Mucosa of rectum (tissue), 2 donors: ENCODE measurements around the gene RFX7.

ENCODE experiments used
- H3K27ac ChIP-seq, 2 donors: one replicate each; pipeline ENCODE4 v1.7.0; 2013; ENCODE audit warnings: inconsistent platforms in 2 of 2, low read depth in 2 of 2, low read length in 2 of 2
- H3K27me3 ChIP-seq, 2 donors: one replicate each; pipeline ENCODE4 v1.7.0; 2013; ENCODE audit warnings: low read length in 2 of 2; ENCODE audit not compliant: control insufficient read depth in 2 of 2, insufficient read depth in 2 of 2
- H3K36me3 ChIP-seq, 2 donors: one replicate each; pipeline ENCODE4 v1.7.0; 2013; ENCODE audit warnings: low read length in 2 of 2; ENCODE audit not compliant: control insufficient read depth in 2 of 2, insufficient read depth in 2 of 2
- H3K4me1 ChIP-seq, 2 donors: one replicate each; pipeline ENCODE4 v1.7.0; 2013; ENCODE audit warnings: low read length in 2 of 2, mild to moderate bottlenecking in 1 of 2; ENCODE audit not compliant: control insufficient read depth in 2 of 2, insufficient read depth in 2 of 2
- H3K4me3 ChIP-seq, 2 donors: one replicate each; pipeline ENCODE4 v1.7.0; 2013; ENCODE audit warnings: low read length in 2 of 2
- H3K9ac ChIP-seq, 2 donors: one replicate each; pipeline ENCODE4 v1.7.0; 2013; ENCODE audit warnings: low read length in 2 of 2, low read depth in 1 of 2, mild to moderate bottlenecking in 1 of 2
- H3K9me3 ChIP-seq, 2 donors: one replicate each; pipeline ENCODE4 v1.7.0; 2013; ENCODE audit warnings: low read length in 2 of 2; ENCODE audit not compliant: control insufficient read depth in 2 of 2
- donor health status: healthy.
- donor health status: Normal muscosa, but diverticular disease.

Gene RFX7

DNA sequence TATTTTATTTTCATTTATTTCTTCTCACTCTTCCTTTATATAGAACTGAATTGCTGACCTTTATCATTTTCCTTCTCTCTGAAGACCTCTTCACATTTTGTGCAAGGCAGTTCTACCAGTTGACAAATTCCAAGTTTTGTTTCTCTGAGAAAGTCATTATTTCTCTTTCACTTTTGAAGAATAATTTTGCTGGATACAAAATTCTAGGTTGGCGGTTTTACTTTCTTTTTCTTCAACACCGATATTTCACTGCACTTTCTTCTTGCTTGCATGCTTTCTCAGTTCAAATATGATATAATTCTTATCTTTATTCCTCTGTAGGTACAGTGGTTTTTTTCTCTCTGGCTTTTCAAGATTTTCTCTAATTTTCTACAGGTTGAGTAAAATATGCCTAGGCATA is 15.9 kb downstream of the RFX7 start:
- Histone ChIP-seq H3K9ac (no peak overlapping the region), H3K4me1 (no peaks in the 10 kb centered on the region), H3K4me3 (no peak overlapping the region), H3K36me3 (peaks cover 6 to 9% of the 10 kb centered on the region in 2 donors), H3K9me3 (peaks cover 4 to 10% of the 10 kb centered on the region in 2 donors), H3K27ac (no peak overlapping the region), H3K27me3 (no peaks in the 10 kb centered on the region)

- H3K36me3 ChIP-seq, result peaks cover 6 to 9% of the 10 kb centered on the region in 2 donors
- H3K4me1 ChIP-seq, result no peaks in the 10 kb centered on the region
- no peak overlapping the region for H3K9ac ChIP-seq
- H3K27ac ChIP-seq, result no peak overlapping the region
- peaks cover 4 to 10% of the 10 kb centered on the region in 2 donors for H3K9me3 ChIP-seq
- no peaks in the 10 kb centered on the region for H3K27me3 ChIP-seq
- H3K4me3 ChIP-seq, result no peak overlapping the region
Measured at GRCh38 chr15:56227306-56227705, 16.4 kb downstream of the RFX7 start.

DNA sequence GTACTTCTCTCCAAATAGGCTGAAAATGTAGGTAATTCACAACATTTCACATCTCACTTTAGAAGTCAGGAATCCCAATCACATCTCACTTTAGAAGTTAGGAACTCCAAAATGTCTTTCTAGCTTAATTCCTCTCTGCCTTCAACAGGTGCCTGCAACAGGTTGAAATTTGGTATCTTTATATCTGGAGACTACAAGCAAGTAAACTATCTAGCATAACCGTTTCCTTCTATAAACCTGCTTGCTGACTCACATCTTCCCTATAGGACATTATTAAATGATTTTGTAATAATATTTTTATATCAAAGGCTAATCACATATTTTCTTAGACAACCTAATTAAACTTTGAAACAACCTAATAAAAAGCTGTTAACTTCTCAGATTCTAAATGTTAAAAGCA is 18.2 kb downstream of the RFX7 start:
- H3K36me3 ChIP-seq, result peaks cover 0 to under 1% of the 10 kb centered on the region in 2 donors
- no peaks in the 10 kb centered on the region for H3K27me3 ChIP-seq
- peaks cover 0 to 4% of the 10 kb centered on the region in 2 donors for H3K9me3 ChIP-seq
- H3K4me3 ChIP-seq, result no peak overlapping the region
- no peak overlapping the region for H3K9ac ChIP-seq
- H3K27ac ChIP-seq, result no peak overlapping the region
- no peaks in the 10 kb centered on the region for H3K4me1 ChIP-seq

DNA sequence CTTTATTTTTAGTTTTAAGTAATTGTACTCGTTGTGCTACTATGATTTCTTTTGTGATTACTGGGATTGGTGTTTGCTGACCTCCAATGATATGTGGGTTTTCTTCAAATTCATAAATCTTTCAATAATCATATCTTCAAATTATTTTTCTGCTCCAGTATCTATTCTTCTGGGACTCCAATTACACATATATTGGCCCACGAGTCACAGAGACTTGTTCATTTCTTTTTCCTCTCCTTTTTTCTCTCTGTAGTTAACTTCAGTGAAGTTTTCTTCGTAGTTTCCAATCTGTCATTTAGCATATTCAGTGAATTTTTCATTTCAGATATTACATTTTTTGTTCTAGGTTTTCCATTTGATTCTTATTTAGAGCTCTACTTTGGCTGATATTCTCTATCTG is 21.4 kb downstream of the RFX7 start:
- Histone ChIP-seq H3K9ac (no peak overlapping the region), H3K9me3 (no peaks in the 10 kb centered on the region), H3K4me1 (no peaks in the 10 kb centered on the region), H3K27ac (no peak overlapping the region), H3K27me3 (no peaks in the 10 kb centered on the region), H3K36me3 (no peaks in the 10 kb centered on the region), H3K4me3 (no peak overlapping the region)

DNA sequence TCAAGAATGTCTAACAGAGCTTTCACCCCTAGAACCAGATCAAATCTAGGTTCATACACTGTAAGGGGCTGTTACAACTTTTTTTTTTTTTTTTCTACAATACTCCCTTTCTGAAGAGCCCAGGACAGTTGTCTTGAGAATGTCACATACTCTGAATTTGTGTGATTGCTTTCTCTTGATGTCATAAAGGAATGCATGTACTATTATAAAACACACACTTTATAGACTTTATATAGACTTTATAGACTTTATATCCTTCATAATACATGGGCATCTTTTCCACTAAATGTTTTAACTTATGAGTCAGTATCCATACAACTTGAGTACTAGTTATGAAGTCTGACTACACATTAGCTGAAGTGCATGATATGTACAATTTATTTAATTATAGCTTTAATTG is 26.3 kb downstream of the RFX7 start:
- Histone ChIP-seq H3K4me3 (no peak overlapping the region), H3K36me3 (no peaks in the 10 kb centered on the region), H3K9me3 (no peaks in the 10 kb centered on the region), H3K4me1 (no peaks in the 10 kb centered on the region), H3K27ac (no peak overlapping the region), H3K9ac (no peak overlapping the region), H3K27me3 (no peaks in the 10 kb centered on the region)

- no peaks in the 10 kb centered on the region for H3K27me3 ChIP-seq
- H3K36me3 ChIP-seq, result no peaks in the 10 kb centered on the region
- H3K27ac ChIP-seq, result no peak overlapping the region
- no peaks in the 10 kb centered on the region for H3K4me1 ChIP-seq
- H3K9ac ChIP-seq, result no peak overlapping the region
- no peak overlapping the region for H3K4me3 ChIP-seq
- no peaks in the 10 kb centered on the region for H3K9me3 ChIP-seq
Measured at GRCh38 chr15:56215769-56216168, 27.9 kb downstream of the RFX7 start.

- no peak overlapping the region for H3K27ac ChIP-seq
- no peaks in the 10 kb centered on the region for H3K27me3 ChIP-seq
Measured at GRCh38 chr15:56211960-56212550, 31.6 kb downstream of the RFX7 start.

DNA sequence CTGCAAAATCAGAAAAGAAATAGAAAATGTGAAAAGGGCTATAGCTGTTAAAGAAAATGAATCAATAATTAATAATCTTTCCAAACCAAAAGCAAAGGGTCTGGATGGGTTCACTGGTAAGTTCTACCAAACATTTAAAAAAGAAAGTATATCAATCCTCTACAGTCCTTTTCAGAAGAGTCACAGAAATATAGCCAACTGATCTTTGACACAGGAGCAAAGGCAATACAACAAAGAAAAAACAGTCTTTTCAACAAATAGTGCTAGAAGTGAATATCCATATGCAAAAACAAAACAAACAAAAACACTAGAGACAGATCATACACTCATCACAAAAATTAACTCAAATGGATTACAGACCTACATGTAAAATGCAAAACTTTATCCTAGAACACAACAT is 32.6 kb downstream of the RFX7 start:
- H3K4me3 ChIP-seq, result no peak overlapping the region
- H3K27ac ChIP-seq, result no peak overlapping the region
- no peaks in the 10 kb centered on the region for H3K9me3 ChIP-seq
- no peaks in the 10 kb centered on the region for H3K27me3 ChIP-seq
- H3K36me3 ChIP-seq, result no peaks in the 10 kb centered on the region
- no peaks in the 10 kb centered on the region for H3K4me1 ChIP-seq
- no peak overlapping the region for H3K9ac ChIP-seq

More at GRCh38 chr15:56211960-56212550, 31.6 kb downstream of the RFX7 start:
- Histone ChIP-seq H3K9ac (no peak overlapping the region), H3K36me3 (no peaks in the 10 kb centered on the region), H3K4me3 (no peak overlapping the region), H3K9me3 (no peaks in the 10 kb centered on the region), H3K4me1 (no peaks in the 10 kb centered on the region)

DNA sequence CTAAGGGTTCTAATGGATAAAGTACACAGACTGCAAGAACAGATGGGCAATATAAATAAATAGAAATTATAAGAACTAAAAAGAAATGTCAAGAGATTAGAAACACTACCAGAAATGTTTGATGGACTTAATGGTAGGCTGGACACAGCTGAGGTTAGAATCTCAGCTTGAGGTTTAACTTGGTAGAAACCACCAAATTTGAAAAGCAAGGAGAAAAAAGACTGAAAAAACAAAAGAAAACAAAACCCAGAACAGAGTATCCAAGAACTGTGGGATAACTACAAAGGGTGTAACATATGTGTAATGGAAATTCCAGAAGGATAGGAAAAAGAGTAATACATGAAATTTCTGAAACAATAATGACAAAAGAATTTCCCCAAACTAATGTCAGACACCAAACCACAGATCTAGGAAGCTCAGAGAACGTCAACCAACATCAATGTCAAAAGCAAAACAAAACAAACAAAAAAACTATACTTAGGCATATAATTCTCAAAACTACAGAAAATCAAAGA is 35.0 kb downstream of the RFX7 start:
- Histone ChIP-seq H3K4me1 (no peaks in the 10 kb centered on the region), H3K27ac (no peak overlapping the region), H3K9me3 (no peaks in the 10 kb centered on the region)

GRCh38 chr15:56208185-56208584 is 35.5 kb downstream of the RFX7 start:
- Histone ChIP-seq H3K9me3 (no peaks in the 10 kb centered on the region), H3K27me3 (no peaks in the 10 kb centered on the region), H3K4me1 (no peaks in the 10 kb centered on the region), H3K9ac (no peak overlapping the region), H3K27ac (no peak overlapping the region), H3K4me3 (no peak overlapping the region), H3K36me3 (no peaks in the 10 kb centered on the region)

More for the DNA sequence above, 35.0 kb downstream of the RFX7 start:
- Histone ChIP-seq H3K36me3 (no peaks in the 10 kb centered on the region), H3K9ac (no peak overlapping the region), H3K27me3 (no peaks in the 10 kb centered on the region), H3K4me3 (no peak overlapping the region)
